Hepatocyte (in vitro differentiated cells): ENCODE results near the gene RPL27A. TPM values are rescaled to one million over a fixed set of nuclear protein-coding genes. Genes with fewer than 3 reads are reported as not detected.

Experiments
- DNase-seq: peaks from one replicate; pipeline ENCODE4 v3.0.0-alpha.2; 2016; ENCODE audit warnings: low spot score
- H2AFZ ChIP-seq: fragments of 200-600 bp; sonication (generic); 2 replicates; pipeline ENCODE4 v1.6.0; 2016; ENCODE audit warnings: antibody characterized with exemption, mild to moderate bottlenecking
- H3K27ac ChIP-seq: fragments of 200-600 bp; sonication (generic); 2 replicates; pipeline ENCODE4 v1.5.1; 2016; ENCODE audit warnings: mild to moderate bottlenecking
- H3K27me3 ChIP-seq: fragments of 200-600 bp; sonication (generic); 2 replicates; pipeline ENCODE4 v1.6.1; 2016
- H3K36me3 ChIP-seq: fragments of 200-600 bp; sonication (generic); replicated peaks from 2 replicates; pipeline ENCODE4 v1.5.1; 2016; ENCODE audit warnings: low read depth; ENCODE audit not compliant: insufficient read depth
- H3K4me1 ChIP-seq: fragments of 200-600 bp; sonication (generic); 2 replicates; pipeline ENCODE4 v1.5.1; 2016; ENCODE audit warnings: mild to moderate bottlenecking, moderate library complexity; ENCODE audit not compliant: insufficient read depth
- H3K4me2 ChIP-seq: fragments of 200-600 bp; sonication (generic); 2 replicates; pipeline ENCODE4 v1.6.0; 2016
- H3K4me3 ChIP-seq: fragments of 200-600 bp; sonication (generic); 2 replicates; pipeline ENCODE4 v1.5.1; 2016; ENCODE audit warnings: mild to moderate bottlenecking
- H3K79me2 ChIP-seq: fragments of 200-600 bp; sonication (generic); 2 replicates; pipeline ENCODE4 v1.6.0; 2017; ENCODE audit warnings: mild to moderate bottlenecking
- H3K9me2 ChIP-seq: fragments of 200-600 bp; sonication (generic); replicated peaks from 2 replicates; pipeline ENCODE4 v1.6.0; 2017; ENCODE audit warnings: mild to moderate bottlenecking; ENCODE audit not compliant: insufficient read depth
- H3K9me3 ChIP-seq: fragments of 200-600 bp; sonication (generic); 2 replicates; pipeline ENCODE4 v1.5.1; 2016; ENCODE audit warnings: low read depth, mild to moderate bottlenecking
- H4K20me1 ChIP-seq: fragments of 200-600 bp; sonication (generic); 2 replicates; pipeline ENCODE4 v1.6.0; 2016; ENCODE audit warnings: mild to moderate bottlenecking; ENCODE audit not compliant: insufficient read depth, poor library complexity, severe bottlenecking
- EZH2 ChIP-seq: fragments of 200-600 bp; sonication (generic); IDR thresholded peaks from 2 replicates; pipeline ENCODE4 v1.6.1; 2016; ENCODE audit warnings: antibody characterized with exemption, mild to moderate bottlenecking, borderline replicate concordance
- EZH2phosphoT487 ChIP-seq: fragments of 200-600 bp; sonication (generic); IDR thresholded peaks from one replicate; pipeline ENCODE4 v1.6.1; 2018; ENCODE audit warnings: antibody characterized with exemption, mild to moderate bottlenecking, low read depth, moderate library complexity; ENCODE audit not compliant: unreplicated experiment, severe bottlenecking
- WGBS: methylation state at CpG from one replicate; pipeline ENCODE4 v1.1.6; 2016; ENCODE audit warnings: low lambda C conversion rate; ENCODE audit errors: missing lambda C conversion rate; 5-methylcytosine and 5-hydroxymethylcytosine counted together
- polyA plus RNA-seq: library from polyadenylated mRNA; unstranded; fragments of >200 nt; fragmentation: Nextera tagmentation; extraction: Ambion mirVana; gene quantifications from 2 replicates; pipeline ENCODE4 v1.2.1, GENCODE V29; 2016
- total RNA-seq: library from RNA; depleted of rRNA; stranded (reverse); fragments of >200 nt; gene quantifications from 2 replicates; pipeline ENCODE4 v1.2.3, GENCODE V29; 2014
- TF ChIP-seq, protein P1 (sequence below): fragments of 200-600 bp; sonication (generic); IDR thresholded peaks from 2 replicates; pipeline ENCODE4 v1.5.1; 2016; ENCODE audit warnings: antibody characterized with exemption, mild to moderate bottlenecking; ENCODE audit not compliant: poor library complexity

The RPL27A gene
- total and polyA plus RNA-seq, 2 experiments from 2014 or later, result 803 to 818 TPM

DNA sequence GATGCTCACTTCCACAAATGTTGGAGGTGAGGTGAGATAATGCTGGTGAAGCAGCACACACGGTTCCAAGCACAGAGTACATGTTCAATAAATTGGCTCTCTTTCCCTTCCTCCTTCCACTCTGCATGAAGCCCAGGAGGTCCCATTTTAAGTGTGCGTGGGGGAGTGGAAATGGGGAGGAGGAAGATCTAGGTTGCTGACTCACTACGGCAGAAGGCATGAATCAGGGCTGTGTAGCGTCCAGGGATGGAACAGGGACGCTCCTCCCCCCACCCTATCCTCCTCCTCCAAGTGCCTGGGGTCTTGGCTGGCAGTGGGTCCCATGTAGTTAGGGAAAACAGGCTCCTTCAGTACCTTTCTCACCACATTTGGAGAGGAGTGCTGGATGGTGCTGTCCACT lies 44.3 kb upstream of the RPL27A start:
- H3K36me3 ChIP-seq, result no peaks in the 10 kb centered on the region
- no peak overlapping the region for H2AFZ ChIP-seq
- TF ChIP-seq, protein P1, sequence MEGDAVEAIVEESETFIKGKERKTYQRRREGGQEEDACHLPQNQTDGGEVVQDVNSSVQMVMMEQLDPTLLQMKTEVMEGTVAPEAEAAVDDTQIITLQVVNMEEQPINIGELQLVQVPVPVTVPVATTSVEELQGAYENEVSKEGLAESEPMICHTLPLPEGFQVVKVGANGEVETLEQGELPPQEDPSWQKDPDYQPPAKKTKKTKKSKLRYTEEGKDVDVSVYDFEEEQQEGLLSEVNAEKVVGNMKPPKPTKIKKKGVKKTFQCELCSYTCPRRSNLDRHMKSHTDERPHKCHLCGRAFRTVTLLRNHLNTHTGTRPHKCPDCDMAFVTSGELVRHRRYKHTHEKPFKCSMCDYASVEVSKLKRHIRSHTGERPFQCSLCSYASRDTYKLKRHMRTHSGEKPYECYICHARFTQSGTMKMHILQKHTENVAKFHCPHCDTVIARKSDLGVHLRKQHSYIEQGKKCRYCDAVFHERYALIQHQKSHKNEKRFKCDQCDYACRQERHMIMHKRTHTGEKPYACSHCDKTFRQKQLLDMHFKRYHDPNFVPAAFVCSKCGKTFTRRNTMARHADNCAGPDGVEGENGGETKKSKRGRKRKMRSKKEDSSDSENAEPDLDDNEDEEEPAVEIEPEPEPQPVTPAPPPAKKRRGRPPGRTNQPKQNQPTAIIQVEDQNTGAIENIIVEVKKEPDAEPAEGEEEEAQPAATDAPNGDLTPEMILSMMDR, result no peak
- no peak for TF ChIP-seq EZH2phosphoT487
- no peak for TF ChIP-seq EZH2

DNA sequence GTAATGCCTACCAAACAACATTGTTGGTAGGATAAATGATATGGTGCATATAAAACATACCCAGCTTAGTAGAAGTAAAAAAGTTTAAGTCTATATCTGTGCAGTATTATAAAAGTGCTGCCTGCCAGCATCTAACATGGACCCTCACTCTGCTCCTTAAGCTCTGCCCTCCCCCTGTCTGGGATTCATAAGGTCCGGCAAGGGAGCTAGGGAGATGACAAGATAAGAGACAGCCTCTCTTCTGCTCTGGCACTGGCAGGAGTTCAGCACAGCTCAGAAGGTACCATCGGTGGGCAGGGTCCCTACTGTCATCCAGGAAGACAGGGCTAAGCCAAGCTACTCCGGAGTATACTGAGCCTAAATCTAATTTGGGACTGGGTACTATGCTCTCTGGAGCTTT lies 42.9 kb upstream of the RPL27A start:
- Histone ChIP-seq H3K9me2 (no peaks in the 10 kb centered on the region), H3K79me2 (no peaks in the 10 kb centered on the region), H3K27me3 (no peaks in the 10 kb centered on the region), H3K36me3 (no peaks in the 10 kb centered on the region), H3K4me3 (no peak overlapping the region), H2AFZ (no peak overlapping the region), H4K20me1 (no peaks in the 10 kb centered on the region), H3K27ac (no peak overlapping the region), H3K4me1 (no peaks in the 10 kb centered on the region), H3K4me2 (no peak overlapping the region), H3K9me3 (no peaks in the 10 kb centered on the region)
- DNase-seq, result no peak
- TF ChIP-seq EZH2phosphoT487, result no peak
- TF ChIP-seq, protein P1, result no peak
- no peak for TF ChIP-seq EZH2
- 66% methylated on average over 3 of the region's 3 CpGs for WGBS

More for the DNA sequence above, 44.3 kb upstream of the RPL27A start:
- WGBS, result 86% methylated on average over 5 of the region's 5 CpGs
- no peak overlapping the region for H3K4me2 ChIP-seq
- H3K9me3 ChIP-seq, result no peaks in the 10 kb centered on the region
- H3K79me2 ChIP-seq, result no peaks in the 10 kb centered on the region
- no peaks in the 10 kb centered on the region for H3K4me1 ChIP-seq
- no peaks in the 10 kb centered on the region for H3K27me3 ChIP-seq
- H3K9me2 ChIP-seq, result no peaks in the 10 kb centered on the region
- no peak overlapping the region for H3K27ac ChIP-seq
- H4K20me1 ChIP-seq, result no peaks in the 10 kb centered on the region
- DNase-seq, result no peak
- no peak overlapping the region for H3K4me3 ChIP-seq

DNA sequence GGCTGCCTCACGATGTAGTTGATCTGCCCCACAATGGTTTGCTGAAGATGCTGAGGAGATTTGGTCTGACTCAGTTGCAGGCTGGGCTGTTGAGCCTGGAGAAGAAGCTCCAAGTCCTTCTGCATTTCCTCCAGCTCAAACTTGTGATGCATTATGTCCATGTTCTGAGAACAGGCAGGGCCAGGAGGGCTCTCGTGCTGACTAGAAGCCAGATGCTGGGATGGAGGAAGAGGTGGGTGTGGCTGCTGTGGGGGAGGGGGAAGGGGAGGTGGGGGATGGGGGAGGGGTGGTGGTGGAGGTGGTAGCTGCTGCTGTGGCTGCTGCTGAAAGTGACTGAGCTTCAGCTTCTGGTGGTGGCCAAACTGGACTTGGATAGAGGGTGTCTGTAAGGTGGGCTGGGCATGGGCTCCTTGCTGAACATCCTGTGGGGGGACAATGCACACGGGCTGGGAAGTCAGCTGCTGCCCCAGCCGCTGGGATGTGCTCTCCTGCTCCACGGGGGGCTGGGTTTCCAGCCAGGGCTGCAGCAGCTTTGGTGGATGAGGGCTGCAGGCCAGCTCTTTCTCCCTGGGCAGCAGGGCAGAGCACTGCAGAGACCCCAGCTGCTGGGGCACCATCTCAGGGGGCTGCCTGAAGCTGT lies 42.2 kb upstream of the RPL27A start:
- Histone ChIP-seq H4K20me1 (no peaks in the 10 kb centered on the region), H3K4me2 (no peak overlapping the region), H3K27ac (no peak overlapping the region), H3K9me3 (no peaks in the 10 kb centered on the region), H3K27me3 (no peaks in the 10 kb centered on the region), H3K79me2 (no peaks in the 10 kb centered on the region), H2AFZ (no peak overlapping the region), H3K4me3 (no peak overlapping the region), H3K9me2 (no peaks in the 10 kb centered on the region), H3K4me1 (no peaks in the 10 kb centered on the region), H3K36me3 (no peaks in the 10 kb centered on the region)
- 39% methylated on average over 5 of the region's 5 CpGs for WGBS
- TF ChIP-seq EZH2 (no peak), EZH2phosphoT487 (no peak)
- TF ChIP-seq, protein P1, result no peak
- DNase-seq, result no peak
